Neural cell (in vitro differentiated cells): Measurements from ENCODE around the gene IPO9.

Experiments used
- CTCF ChIP-seq: fragments of 450-650 bp; IDR thresholded peaks from 2 replicates; pipeline ENCODE4 v1.5.1; 2014; ENCODE audit warnings: antibody characterized with exemption, mild to moderate bottlenecking, moderate library complexity; ENCODE audit not compliant: poor library complexity, severe bottlenecking
- POLR2AphosphoS5 ChIP-seq: IDR thresholded peaks from 2 replicates; pipeline ENCODE4 v1.6.1; 2012
- TAF1 ChIP-seq: IDR thresholded peaks from 2 replicates; pipeline ENCODE4 v1.6.1; 2012; ENCODE audit warnings: low read depth

- TF ChIP-seq CTCF (no peak), TAF1 (no peak), POLR2AphosphoS5 (no peak)
Measured at GRCh38 chr1:201925981-201926645, 97.2 kb downstream of the IPO9 start.
